Measurements from ENCODE around the gene DISP2.

DNA sequence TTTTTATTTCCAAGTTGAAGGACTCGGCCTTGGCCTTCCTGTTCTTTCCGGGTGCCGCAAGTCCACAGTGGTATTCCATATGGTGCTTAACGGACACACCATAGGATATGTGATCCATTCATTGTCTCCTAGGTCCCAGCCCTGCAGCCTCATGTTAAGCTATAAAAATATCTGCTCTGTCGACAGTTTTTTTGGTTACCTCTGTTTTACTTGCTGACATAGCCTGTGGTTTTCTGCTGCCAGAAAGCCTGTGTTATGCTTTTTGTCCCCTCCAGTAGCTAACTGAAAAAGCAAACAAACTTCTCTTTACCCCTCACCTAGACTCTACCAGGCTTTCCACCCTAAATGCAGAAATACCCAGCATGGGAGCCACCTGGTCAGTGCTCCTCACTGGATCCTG lies 29.3 kb upstream of the DISP2 start:
- TF ChIP-seq, protein P1, sequence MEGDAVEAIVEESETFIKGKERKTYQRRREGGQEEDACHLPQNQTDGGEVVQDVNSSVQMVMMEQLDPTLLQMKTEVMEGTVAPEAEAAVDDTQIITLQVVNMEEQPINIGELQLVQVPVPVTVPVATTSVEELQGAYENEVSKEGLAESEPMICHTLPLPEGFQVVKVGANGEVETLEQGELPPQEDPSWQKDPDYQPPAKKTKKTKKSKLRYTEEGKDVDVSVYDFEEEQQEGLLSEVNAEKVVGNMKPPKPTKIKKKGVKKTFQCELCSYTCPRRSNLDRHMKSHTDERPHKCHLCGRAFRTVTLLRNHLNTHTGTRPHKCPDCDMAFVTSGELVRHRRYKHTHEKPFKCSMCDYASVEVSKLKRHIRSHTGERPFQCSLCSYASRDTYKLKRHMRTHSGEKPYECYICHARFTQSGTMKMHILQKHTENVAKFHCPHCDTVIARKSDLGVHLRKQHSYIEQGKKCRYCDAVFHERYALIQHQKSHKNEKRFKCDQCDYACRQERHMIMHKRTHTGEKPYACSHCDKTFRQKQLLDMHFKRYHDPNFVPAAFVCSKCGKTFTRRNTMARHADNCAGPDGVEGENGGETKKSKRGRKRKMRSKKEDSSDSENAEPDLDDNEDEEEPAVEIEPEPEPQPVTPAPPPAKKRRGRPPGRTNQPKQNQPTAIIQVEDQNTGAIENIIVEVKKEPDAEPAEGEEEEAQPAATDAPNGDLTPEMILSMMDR (IDR thresholded peaks at IDR 0.05) = no peak
- TF ChIP-seq, protein P2, sequence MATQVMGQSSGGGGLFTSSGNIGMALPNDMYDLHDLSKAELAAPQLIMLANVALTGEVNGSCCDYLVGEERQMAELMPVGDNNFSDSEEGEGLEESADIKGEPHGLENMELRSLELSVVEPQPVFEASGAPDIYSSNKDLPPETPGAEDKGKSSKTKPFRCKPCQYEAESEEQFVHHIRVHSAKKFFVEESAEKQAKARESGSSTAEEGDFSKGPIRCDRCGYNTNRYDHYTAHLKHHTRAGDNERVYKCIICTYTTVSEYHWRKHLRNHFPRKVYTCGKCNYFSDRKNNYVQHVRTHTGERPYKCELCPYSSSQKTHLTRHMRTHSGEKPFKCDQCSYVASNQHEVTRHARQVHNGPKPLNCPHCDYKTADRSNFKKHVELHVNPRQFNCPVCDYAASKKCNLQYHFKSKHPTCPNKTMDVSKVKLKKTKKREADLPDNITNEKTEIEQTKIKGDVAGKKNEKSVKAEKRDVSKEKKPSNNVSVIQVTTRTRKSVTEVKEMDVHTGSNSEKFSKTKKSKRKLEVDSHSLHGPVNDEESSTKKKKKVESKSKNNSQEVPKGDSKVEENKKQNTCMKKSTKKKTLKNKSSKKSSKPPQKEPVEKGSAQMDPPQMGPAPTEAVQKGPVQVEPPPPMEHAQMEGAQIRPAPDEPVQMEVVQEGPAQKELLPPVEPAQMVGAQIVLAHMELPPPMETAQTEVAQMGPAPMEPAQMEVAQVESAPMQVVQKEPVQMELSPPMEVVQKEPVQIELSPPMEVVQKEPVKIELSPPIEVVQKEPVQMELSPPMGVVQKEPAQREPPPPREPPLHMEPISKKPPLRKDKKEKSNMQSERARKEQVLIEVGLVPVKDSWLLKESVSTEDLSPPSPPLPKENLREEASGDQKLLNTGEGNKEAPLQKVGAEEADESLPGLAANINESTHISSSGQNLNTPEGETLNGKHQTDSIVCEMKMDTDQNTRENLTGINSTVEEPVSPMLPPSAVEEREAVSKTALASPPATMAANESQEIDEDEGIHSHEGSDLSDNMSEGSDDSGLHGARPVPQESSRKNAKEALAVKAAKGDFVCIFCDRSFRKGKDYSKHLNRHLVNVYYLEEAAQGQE (IDR thresholded peaks at IDR 0.05; ENCODE audit: insufficient read depth in 1 of 2, low read depth in 2 of 2, low read length in 1 of 2) = no peak
- TF ChIP-seq POLR2AphosphoS5 (IDR thresholded peaks at IDR 0.05; ENCODE audit: low read depth, low read length) = no peak
- TF ChIP-seq SIN3A (IDR thresholded peaks at IDR 0.05; ENCODE audit: borderline replicate concordance, insufficient read depth, low read depth, low read length) = no peak

Data from Panc1 (cell line).